OCI-LY3 (cell line): ENCODE data around the gene TRIP10.

Source experiments
- CTCF ChIP-seq: fragments of 200-600, 300-600 bp; sonication (generic); IDR thresholded peaks from 2 replicates; pipeline ENCODE4 v1.5.1; 2014; ENCODE audit warnings: antibody characterized with exemption, low read length, low read depth
- EZH2phosphoT487 ChIP-seq: fragments of 200-600 bp; shearing (Covaris generic); IDR thresholded peaks from 2 replicates; pipeline ENCODE4 v1.6.1; 2018; ENCODE audit warnings: antibody characterized with exemption, mixed run types, low read depth

DNA sequence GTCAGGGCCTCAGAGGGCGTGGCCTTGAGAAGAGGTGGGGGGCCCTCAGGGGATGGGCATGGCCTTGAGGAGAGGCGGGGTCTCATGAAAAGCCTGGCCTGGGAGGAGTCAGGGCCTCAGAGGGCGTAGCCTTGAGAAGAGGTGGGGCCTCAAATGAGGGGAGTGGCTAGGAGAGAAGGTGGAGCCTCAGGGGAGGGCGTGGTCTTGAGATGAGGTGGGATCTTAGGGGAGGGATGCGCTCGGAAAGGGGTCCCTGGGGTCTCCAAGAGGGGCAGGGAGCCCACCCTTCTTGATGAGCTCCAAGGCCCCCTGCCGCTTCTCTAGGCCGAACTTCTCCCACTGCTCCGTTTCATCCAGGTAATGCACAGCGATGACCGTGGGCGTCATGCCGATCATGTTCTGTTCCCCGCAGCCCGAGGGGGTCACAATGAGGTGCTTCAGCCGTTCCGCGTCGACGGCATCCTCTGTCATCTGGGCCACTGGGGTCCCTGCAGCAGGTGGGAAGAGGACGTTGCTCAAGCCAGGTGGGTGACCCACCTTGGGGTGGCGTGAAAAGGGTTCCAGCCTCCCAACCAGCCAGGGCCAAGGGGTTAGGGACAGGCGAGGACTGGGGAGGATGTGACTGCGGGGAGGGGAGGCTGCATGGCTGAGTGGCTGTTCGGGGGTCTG lies 45.2 kb upstream of the TRIP10 start:
- no peak for TF ChIP-seq CTCF
- no peak for TF ChIP-seq EZH2phosphoT487
